H7 (cell line): Measurements from ENCODE around the gene ZNF577. TPM values are rescaled to one million over a fixed set of nuclear protein-coding genes. Genes with fewer than 3 reads are reported as not detected.
"Not testable (repeated sequence)": the region's sequence is repeated elsewhere in the genome, so short reads cannot be mapped to it uniquely, and the experiment has no call there.

Source experiments
- DNase-seq: peaks from one replicate; pipeline ENCODE4 v3.0.0; 2012
- H3K27me3 ChIP-seq: 2 replicates; pipeline ENCODE4 v1.6.0; 2011; ENCODE audit warnings: mild to moderate bottlenecking, low read length; ENCODE audit not compliant: control insufficient read depth, insufficient read depth
- H3K36me3 ChIP-seq: replicated peaks from 2 replicates; pipeline ENCODE4 v1.5.1; 2011; ENCODE audit warnings: low read length; ENCODE audit not compliant: control insufficient read depth, insufficient read depth
- H3K4me3 ChIP-seq: 2 replicates; pipeline ENCODE4 v1.5.1; 2011; ENCODE audit warnings: low read depth, mild to moderate bottlenecking, control low read depth, low read length, moderate library complexity; ENCODE audit not compliant: insufficient read depth
- total RNA-seq: library from RNA; depleted of rRNA; stranded (reverse); fragments of >200 nt; shearing (Covaris generic); gene quantifications from 2 replicates; pipeline ENCODE4 v1.2.3, GENCODE V29; 2014; rRNA removed

ZNF577 gene
- 6.5 and 15.0 TPM in 2 replicates for total RNA-seq

GRCh38 chr19:51887522-51888498 is at the start of gene ZNF577:
ZNF577 (minus strand) TSS chr19:51887951; CDS start chr19:51880382, 7,569 bp downstream.
- Histone ChIP-seq H3K36me3 (peaks cover 37% of the 10 kb centered on the region), H3K27me3 (no peaks in the 10 kb centered on the region), H3K4me3 (peak within 1 kb of the TSS; percentile 37; the same call in 1 of the 2 replicates)
- peak; percentile 71 for DNase-seq

GRCh38 chr19:51931921-51932320 is 44.2 kb upstream of the ZNF577 start:
- H3K27me3 ChIP-seq = no peaks in the 10 kb centered on the region
- H3K4me3 ChIP-seq = no peak overlapping the region
- DNase-seq = no peak
- peaks cover 16% of the 10 kb centered on the region for H3K36me3 ChIP-seq

- Histone ChIP-seq H3K4me3 (peak overlapping the region; percentile 84), H3K27me3 (no peaks in the 10 kb centered on the region), H3K36me3 (peaks cover 3% of the 10 kb centered on the region)
- no peak for DNase-seq
Measured at GRCh38 chr19:51927859-51928258, 40.1 kb upstream of the ZNF577 start.

GRCh38 chr19:51926784-51927741 is 39.3 kb upstream of the ZNF577 start, which contains the start of gene ZNF613:
ZNF613 (plus strand) TSS chr19:51927472; CDS start chr19:51936221, 8,749 bp downstream.
- H3K36me3 ChIP-seq = no peaks in the 10 kb centered on the region; the same call in 1 of the 2 replicates
- peak within 1 kb of the TSS; percentile 84 for H3K4me3 ChIP-seq
- H3K27me3 ChIP-seq = no peaks in the 10 kb centered on the region
- DNase-seq = peak; percentile 80

- H3K36me3 ChIP-seq = no peaks in the 10 kb centered on the region; the same call in 1 of the 2 replicates
- H3K4me3 ChIP-seq = peak overlapping the region; percentile 84
- no peak for DNase-seq
- no peaks in the 10 kb centered on the region for H3K27me3 ChIP-seq
Measured at GRCh38 chr19:51926426-51926783, 38.7 kb upstream of the ZNF577 start.

GRCh38 chr19:51921949-51922348 is 34.2 kb upstream of the ZNF577 start:
- no peaks in the 10 kb centered on the region for H3K36me3 ChIP-seq
- H3K4me3 ChIP-seq = no peak overlapping the region
- DNase-seq = no peak
- no peaks in the 10 kb centered on the region for H3K27me3 ChIP-seq

GRCh38 chr19:51919606-51920005 is 31.9 kb upstream of the ZNF577 start:
- DNase-seq = no peak
- Histone ChIP-seq H3K27me3 (no peaks in the 10 kb centered on the region), H3K36me3 (no peaks in the 10 kb centered on the region), H3K4me3 (no peak overlapping the region)

- Histone ChIP-seq H3K4me3 (no peak overlapping the region), H3K36me3 (no peaks in the 10 kb centered on the region), H3K27me3 (no peaks in the 10 kb centered on the region)
- no peak for DNase-seq
Measured at GRCh38 chr19:51916167-51916566, 28.4 kb upstream of the ZNF577 start.

- no peak for DNase-seq
- no peaks in the 10 kb centered on the region for H3K27me3 ChIP-seq
- no peaks in the 10 kb centered on the region for H3K36me3 ChIP-seq
- no peak overlapping the region for H3K4me3 ChIP-seq
Measured at GRCh38 chr19:51915324-51915867, 27.6 kb upstream of the ZNF577 start.

- not testable (repeated sequence) for H3K36me3 ChIP-seq, H3K27me3 ChIP-seq, H3K4me3 ChIP-seq, DNase-seq
Measured at GRCh38 chr19:51907981-51908380, 20.2 kb upstream of the ZNF577 start.

- DNase-seq, H3K36me3 ChIP-seq, H3K27me3 ChIP-seq: not testable (repeated sequence)
- peak overlapping the region; percentile 13; the same call in 1 of the 2 replicates for H3K4me3 ChIP-seq
Measured at GRCh38 chr19:51906108-51906507, 18.4 kb upstream of the ZNF577 start.

GRCh38 chr19:51905639-51906038 is 17.9 kb upstream of the ZNF577 start:
- not testable (repeated sequence) for H3K4me3 ChIP-seq

GRCh38 chr19:51905206-51905605 is 17.5 kb upstream of the ZNF577 start:
- no peak for DNase-seq
- H3K27me3 ChIP-seq = no peaks in the 10 kb centered on the region
- H3K4me3 ChIP-seq = no peak overlapping the region
- peaks cover 18% of the 10 kb centered on the region for H3K36me3 ChIP-seq

More at GRCh38 chr19:51905639-51906038, 17.9 kb upstream of the ZNF577 start:
- H3K27me3 ChIP-seq, DNase-seq: not testable (repeated sequence)
- peaks cover 13% of the 10 kb centered on the region for H3K36me3 ChIP-seq
